A673 (cell line): Measurements from ENCODE around the gene RHOT1. TPM values are rescaled to one million over a fixed set of nuclear protein-coding genes. Genes with fewer than 3 reads are reported as not detected.

ENCODE experiments used
- BruUV-seq: library from RNA; stranded (reverse); fragments of 400-500 nt; replicated peaks from 2 replicates; lab custom pipeline; 2021; lab: Mats Ljungman, UMichigan
- CTCF ChIA-PET: fragments of 300-600 bp; sonication (Branson Sonifier 250); formaldehyde crosslinking; loops from one replicate; lab custom pipeline; 2022; ENCODE audit warnings: antibody characterized with exemption; lab: Charles Lee
- POLR2A ChIA-PET: fragments of 300-600 bp; sonication (Branson Sonifier 250); formaldehyde crosslinking; loops from one replicate; lab custom pipeline; 2022; ENCODE audit warnings: antibody characterized with exemption; ENCODE audit not compliant: low non-redundant PET; lab: Charles Lee
- DNase-seq: peaks from one replicate; pipeline ENCODE4 v3.0.0-alpha.2; 2015; ENCODE audit warnings: low spot score
- H3K27ac ChIP-seq: fragments of 200-600 bp; sonication (generic); 2 replicates; pipeline ENCODE4 v1.5.1; 2016; ENCODE audit warnings: mixed run types, low read depth, mild to moderate bottlenecking, mixed read lengths, antibody characterized with exemption, low read length; ENCODE audit not compliant: poor library complexity, severe bottlenecking
- H3K27me3 ChIP-seq: fragments of 200-600 bp; sonication (generic); replicated peaks from 2 replicates; pipeline ENCODE4 v1.6.1; 2017; ENCODE audit warnings: mixed run types, low read depth, mild to moderate bottlenecking, mixed read lengths, antibody characterized with exemption, low read length; ENCODE audit not compliant: insufficient read depth, poor library complexity
- H3K36me3 ChIP-seq: fragments of 200-600 bp; sonication (generic); 2 replicates; pipeline ENCODE4 v1.6.1; 2016; ENCODE audit warnings: mixed run types, mild to moderate bottlenecking, mixed read lengths, antibody characterized with exemption, low read length; ENCODE audit not compliant: insufficient read depth, poor library complexity, severe bottlenecking
- H3K4me1 ChIP-seq: fragments of 200-600 bp; sonication (generic); 2 replicates; pipeline ENCODE4 v1.6.1; 2017; ENCODE audit warnings: mixed run types, mild to moderate bottlenecking, mixed read lengths, antibody characterized with exemption, low read length; ENCODE audit not compliant: insufficient read depth, poor library complexity, severe bottlenecking
- H3K4me3 ChIP-seq: fragments of 200-600 bp; sonication (generic); 2 replicates; pipeline ENCODE4 v1.5.1; 2016; ENCODE audit warnings: low read depth, mixed run types, mild to moderate bottlenecking, mixed read lengths, low read length; ENCODE audit not compliant: poor library complexity, severe bottlenecking
- H3K9me3 ChIP-seq: fragments of 200-600 bp; sonication (generic); 2 replicates; pipeline ENCODE4 v1.6.1; 2016; ENCODE audit warnings: mixed run types, low read depth, mild to moderate bottlenecking, mixed read lengths, antibody characterized with exemption, low read length; ENCODE audit not compliant: poor library complexity, severe bottlenecking
- CTCF ChIP-seq: fragments of 300-800, 200-600 bp; sonication (generic); conservative IDR thresholded peaks from 2 replicates; pipeline ENCODE4 v1.5.1; 2017; ENCODE audit warnings: low read depth, mild to moderate bottlenecking, antibody characterized with exemption, low read length, moderate library complexity, mixed read lengths
- EZH2 ChIP-seq: fragments of 200-600 bp; sonication (generic); IDR thresholded peaks from 2 replicates; pipeline ENCODE4 v1.6.1; 2017; ENCODE audit warnings: borderline replicate concordance, low read depth, mild to moderate bottlenecking, mixed read lengths, antibody characterized with exemption, low read length; ENCODE audit not compliant: poor library complexity, severe bottlenecking
- intact Hi-C: fragments of 100-400 bp; cut with micrococcal nuclease; formaldehyde crosslinking; loops from one replicate; pipeline ENCODE4 v1.10.0; 2022; ENCODE audit not compliant: unreplicated experiment
- total RNA-seq: library from RNA; stranded (reverse); gene quantifications from 2 replicates; pipeline ENCODE4 v1.2.3, GENCODE V29; 2021

The RHOT1 gene
- total RNA-seq, 1 experiment from 2014 or later, result 18.0 TPM

GRCh38 chr17:32269377-32269776 is 127.1 kb downstream of the RHOT1 start:
- TF ChIP-seq CTCF (no peak), EZH2 (no peak)
- intact Hi-C loops, result no loop called here
- CTCF ChIA-PET, result no interaction called here
- Histone ChIP-seq H3K9me3 (no peaks in the 10 kb centered on the region), H3K27ac (no peak overlapping the region), H3K36me3 (no peaks in the 10 kb centered on the region), H3K4me1 (no peaks in the 10 kb centered on the region), H3K4me3 (no peak overlapping the region), H3K27me3 (peaks cover 10% of the 10 kb centered on the region)
- DNase-seq, result no peak
- BruUV-seq, result no TSS peak
- POLR2A ChIA-PET, result no interaction called here

GRCh38 chr17:32271844-32272243 is 129.5 kb downstream of the RHOT1 start:
- Histone ChIP-seq H3K9me3 (no peaks in the 10 kb centered on the region), H3K4me3 (no peak overlapping the region), H3K27me3 (peaks cover 6% of the 10 kb centered on the region), H3K4me1 (no peaks in the 10 kb centered on the region), H3K36me3 (no peaks in the 10 kb centered on the region), H3K27ac (no peak overlapping the region)
- ChIA-PET POLR2A (no interaction called here), CTCF (no interaction called here)
- BruUV-seq, result no TSS peak
- TF ChIP-seq EZH2 (no peak), CTCF (no peak)
- intact Hi-C loops, result no loop called here
- no peak for DNase-seq

- H3K36me3 ChIP-seq, result no peaks in the 10 kb centered on the region
- no TSS peak for BruUV-seq
- no peak overlapping the region for H3K4me3 ChIP-seq
- DNase-seq, result no peak
- no peaks in the 10 kb centered on the region for H3K4me1 ChIP-seq
- H3K27ac ChIP-seq, result no peak overlapping the region
- ChIA-PET POLR2A (no interaction called here), CTCF (no interaction called here)
- no peaks in the 10 kb centered on the region for H3K27me3 ChIP-seq
- intact Hi-C loops, result no loop called here
- no peak for TF ChIP-seq CTCF
- TF ChIP-seq EZH2, result no peak
- H3K9me3 ChIP-seq, result no peaks in the 10 kb centered on the region
Observed at GRCh38 chr17:32274101-32274500, 131.8 kb downstream of the RHOT1 start.
